Activated naive CD4-positive, alpha-beta T cell treated with anti-CD3 and anti-CD28 coated beads, Interleukin-2, amount 50 U/mL, for 16 hours (primary cell): ENCODE results near the gene PDE7B.
"Not testable (repeated sequence)": the region's sequence is repeated elsewhere in the genome, so short reads cannot be mapped to it uniquely, and the experiment has no call there.

Experiments
- DNase-seq: peaks from one replicate; pipeline ENCODE4 v3.0.0-alpha.2; 2020

Gene PDE7B

DNA sequence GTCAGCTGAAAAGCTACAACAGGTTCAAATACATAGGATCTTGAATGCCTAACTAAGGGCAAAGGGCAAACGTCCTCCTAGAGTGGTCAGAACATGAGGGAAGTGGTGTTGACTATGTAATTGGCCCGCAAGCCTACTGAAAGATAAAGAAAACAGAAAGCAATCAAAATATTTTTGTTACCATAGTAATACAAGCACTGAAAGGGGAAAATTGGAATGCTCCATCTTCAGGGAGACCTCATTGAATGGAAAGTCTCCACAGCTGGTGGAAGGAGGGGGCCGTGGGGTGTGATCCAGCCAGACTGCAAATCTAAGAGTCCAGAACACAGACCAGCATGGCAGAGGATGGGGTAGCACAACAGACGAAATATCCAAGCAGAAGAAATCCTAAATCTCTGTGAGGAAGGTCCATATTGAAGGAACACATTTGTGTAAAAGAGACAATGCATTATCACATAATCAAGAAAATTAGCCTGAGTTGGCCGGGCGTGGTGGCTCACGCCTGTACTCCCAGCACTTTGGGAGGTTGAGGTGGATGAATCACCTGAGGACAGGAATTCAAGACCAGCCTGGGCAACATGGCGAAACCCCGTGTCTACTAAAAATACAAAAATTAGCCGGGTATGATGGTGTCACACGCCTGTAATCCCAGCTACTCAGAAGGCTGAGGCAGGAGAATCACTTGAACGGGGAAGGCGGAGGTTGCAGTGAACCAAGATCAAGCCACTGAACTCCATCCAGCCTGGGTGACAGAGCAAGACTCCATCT lies 359.1 kb downstream of the PDE7B start:
- no peak for DNase-seq

DNA sequence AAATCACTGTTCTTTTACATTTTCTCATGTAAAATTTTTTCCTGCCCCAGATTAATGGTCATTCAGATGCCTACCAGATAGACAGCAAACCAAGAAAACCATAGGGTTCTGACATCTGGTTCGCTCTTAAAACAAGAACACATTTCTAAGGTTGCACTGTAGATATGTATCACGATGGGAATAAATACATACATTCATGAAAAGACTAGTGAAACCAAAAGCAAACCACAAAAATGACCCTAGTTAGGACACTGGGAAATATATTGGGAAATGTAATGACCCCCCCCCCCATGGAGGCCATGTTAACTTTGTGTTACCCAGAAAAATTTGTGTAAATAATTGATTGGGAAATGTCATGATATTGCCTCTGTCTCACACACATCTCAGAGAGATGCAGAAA lies 361.1 kb downstream of the PDE7B start:
- DNase-seq, result no peak

DNA sequence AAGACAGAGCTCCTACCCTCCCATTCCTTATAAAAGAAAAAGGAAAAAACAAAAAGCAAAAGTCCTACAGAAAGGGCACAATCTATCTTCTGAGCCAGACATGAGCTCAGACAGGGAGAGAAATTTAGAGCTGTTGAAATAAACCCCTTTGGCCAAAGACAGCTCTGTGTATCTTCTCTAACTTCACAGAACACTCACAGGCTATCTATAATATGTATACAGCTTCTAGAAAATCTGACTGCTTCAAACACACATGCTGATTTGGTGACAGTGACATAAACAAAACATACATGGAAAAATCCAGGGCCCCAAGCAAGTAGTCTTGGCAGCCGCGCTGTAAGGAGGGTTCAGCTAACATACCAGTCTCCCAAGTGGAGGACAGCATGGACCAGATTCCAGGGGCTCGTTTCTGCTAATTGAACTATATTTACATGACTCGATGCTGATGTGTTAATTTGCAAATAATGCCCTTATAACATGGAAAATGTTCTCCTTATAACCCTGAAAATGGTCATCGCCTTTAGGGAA lies 361.6 kb downstream of the PDE7B start:
- DNase-seq, result no peak

DNA sequence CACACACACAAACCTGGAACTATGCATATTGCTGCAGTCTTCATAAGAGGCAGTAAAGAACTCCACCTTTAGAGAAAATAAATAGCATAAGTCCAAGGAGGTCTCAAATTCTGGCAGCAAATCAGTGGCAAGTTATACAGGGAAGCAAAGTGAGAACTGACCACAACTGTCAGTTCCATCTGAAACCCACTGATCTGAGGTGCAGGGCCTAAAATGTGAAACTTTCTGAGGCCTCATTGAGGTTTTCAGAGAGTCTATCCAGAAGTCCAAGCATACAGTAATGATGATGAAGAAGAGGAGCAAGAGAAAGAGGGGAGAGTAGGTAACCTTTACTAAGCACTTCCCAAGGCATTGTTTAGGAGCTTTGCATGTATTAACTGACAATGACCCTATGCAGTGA lies 362.4 kb downstream of the PDE7B start:
- DNase-seq, result no peak

DNA sequence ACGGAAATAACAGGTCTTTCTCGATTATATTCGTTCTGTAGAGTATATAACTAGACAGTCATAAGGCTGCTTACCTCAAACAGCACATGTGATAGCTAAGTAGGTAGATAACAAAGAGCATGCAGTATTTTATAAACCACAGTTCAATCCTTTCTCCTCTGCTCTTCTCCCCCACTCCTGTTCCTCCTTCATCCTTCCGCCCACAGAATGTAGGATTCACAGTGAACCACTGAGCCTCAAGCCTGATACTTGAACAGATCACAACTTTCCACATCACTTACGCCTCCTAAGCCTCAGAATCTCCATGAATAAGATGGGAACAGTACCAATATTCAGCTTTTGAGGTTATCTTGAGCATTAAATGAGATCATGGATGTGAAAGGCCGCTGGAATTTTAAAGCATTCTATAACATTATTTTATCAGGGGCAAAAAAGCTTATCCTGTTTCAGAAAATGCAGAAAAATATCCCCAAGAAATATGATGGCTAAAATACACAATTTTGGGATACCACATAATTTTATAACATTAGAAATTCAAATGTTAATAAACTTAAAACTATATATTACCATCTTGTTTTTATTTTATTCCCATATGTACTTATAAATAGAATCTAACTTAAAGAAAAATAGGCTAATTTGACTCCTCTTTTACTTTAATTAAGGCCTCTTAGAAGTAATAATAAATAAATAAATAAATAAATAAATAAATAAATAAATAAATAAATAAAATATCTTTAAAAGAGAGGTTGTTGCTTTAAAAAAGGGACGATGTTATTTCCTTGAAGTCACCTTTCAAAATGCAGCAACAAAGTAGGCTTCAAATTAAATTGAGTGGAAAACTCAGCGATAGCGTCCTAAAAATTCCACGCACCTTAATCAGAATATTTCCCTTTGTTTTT lies 365.3 kb downstream of the PDE7B start:
- no peak for DNase-seq

DNA sequence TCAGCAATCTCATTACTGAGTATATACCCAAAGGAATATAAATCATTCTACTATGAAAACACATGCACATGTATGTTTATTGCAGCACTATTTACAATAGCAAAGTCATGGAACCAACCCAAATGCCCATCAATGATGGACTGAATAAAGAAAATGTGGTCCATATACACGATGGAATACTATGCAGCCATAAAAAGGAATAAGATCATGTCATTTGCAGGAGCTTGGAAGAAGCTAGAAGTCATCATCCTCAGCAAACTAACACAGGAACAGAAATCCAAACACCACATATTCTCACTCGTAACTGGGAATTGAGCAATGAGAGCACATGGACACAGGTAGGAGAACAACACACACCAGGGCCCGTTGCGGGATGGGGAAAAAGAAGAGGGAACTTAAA lies 373.5 kb downstream of the PDE7B start:
- not testable (repeated sequence) for DNase-seq

DNA sequence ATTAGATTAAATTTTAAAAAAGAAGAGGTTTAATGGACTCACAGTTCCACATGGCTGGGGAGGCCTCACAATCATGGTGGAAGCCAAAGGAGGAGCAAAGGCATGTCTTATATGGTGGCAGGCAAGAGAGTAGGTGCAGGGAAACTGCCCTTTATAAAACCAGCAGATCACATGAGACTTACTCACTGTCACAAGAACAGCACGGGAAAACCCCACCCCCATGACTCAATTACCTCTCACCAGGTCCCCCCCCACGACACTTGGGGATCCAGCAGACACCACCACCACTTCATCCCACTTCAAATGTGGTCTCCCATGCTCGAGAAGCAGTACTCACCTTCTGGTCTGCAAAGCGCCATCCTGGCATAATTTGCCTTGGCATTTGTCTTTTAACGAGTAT lies 374.0 kb downstream of the PDE7B start:
- DNase-seq, result peak; percentile 43

DNA sequence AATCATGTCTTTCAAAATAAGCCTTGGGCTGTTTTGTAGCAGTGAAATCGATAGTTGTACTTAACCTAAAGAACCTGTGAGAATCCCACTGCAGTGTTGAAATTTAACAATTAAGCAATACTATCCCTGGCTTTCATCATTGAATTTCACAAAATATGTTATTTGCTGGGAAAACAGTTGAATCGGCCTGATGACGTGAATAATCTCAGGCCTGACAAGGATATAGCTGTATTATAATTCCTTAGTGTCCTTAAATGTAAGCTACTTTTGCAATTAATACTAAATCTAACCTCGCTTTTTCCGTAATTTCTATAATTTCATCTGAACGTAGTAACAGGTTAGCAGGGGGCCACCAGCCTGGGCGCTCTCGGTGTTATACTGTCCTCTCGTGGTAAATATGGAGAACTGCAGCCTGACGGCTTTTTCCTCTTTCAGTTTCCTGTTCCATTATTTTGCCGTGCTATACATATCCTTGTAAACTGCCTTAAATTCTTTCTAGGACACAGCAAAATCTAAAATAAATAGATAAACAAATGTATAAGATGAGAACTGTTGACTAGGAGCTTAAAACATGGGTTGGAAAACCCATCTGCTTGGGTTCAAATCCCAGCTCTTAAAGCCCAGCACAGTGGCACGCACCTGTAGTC lies 374.6 kb downstream of the PDE7B start:
- DNase-seq, result peak; percentile 43

DNA sequence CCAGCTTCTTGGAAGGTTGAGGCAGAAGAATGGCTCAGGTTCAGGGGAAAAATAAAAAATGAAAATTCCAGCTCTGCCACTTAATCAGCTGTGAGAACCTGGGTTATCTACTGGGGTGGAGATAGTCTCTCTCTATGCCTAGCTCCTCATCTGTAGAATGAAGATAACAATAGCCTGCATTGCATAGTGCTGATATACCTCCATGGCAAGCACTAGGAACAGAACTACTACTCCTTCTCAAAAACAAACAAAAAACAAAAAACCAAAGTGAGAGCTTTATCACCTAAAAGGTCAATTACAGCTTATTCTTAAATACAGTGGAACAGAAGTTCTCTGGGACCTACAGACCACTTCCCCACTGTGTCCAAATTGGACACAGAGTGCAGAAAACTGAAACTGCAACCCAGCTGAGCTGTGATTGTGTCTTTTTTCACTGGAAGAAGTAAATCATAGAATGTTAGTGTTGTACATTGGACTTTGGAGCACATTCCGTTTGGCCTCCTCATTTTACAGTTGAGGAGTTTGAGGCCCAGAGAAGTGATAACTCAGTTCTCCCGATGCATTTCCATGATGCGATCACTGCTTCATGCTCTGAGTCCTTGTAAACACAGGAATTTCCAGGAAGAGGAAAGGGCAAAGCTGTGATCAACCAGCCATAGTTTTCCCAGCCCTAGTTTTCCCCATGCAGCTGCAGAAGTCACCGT lies 375.3 kb downstream of the PDE7B start:
- no peak for DNase-seq

DNA sequence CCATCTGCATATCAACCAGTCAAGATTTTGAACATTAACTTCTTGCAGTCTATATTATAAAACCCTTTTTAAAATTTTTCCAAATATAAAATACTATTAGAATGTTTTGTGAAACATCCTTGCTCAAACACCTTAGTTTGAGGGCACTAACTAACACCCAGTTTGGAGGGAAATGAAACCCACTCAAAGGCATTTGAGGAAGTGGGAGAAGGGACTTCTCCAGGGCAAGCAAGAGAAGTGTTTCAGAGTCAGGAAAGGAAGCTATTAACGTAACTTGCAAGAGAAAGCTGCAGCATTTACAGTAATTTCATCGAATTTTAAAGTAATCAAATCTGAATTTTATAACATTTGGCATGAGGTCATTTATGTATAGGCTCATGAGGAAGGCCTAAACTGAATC lies 377.3 kb downstream of the PDE7B start:
- no peak for DNase-seq

DNA sequence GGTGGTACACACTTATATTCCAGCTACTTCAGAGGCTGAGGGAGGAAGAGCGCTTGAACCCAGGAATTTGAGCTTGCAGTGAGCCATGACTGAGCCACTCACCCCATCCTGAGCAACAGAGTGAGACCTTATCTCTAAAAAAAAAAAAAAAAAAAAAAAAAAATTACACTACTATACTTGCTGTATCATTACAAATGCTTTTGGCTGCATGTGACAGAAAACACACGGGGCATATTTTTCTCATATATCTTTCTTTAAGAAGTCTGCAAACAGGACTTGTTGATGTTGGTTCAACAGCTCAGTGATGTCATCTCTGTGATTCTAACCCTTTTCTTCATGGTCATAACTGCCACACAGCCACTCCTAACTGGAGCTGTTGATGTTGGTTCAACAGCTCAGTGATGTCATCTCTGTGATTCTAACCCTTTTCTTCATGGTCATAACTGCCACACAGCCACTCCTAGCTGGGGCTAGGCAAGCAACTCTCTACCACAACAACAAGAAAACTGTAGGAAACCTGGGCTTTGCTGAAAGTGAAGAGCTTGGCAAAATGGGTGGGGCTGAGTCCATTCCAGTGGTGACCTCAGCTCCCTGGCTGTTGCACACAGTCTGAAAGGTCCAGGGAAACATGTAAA lies 378.8 kb downstream of the PDE7B start:
- DNase-seq, result no peak

DNA sequence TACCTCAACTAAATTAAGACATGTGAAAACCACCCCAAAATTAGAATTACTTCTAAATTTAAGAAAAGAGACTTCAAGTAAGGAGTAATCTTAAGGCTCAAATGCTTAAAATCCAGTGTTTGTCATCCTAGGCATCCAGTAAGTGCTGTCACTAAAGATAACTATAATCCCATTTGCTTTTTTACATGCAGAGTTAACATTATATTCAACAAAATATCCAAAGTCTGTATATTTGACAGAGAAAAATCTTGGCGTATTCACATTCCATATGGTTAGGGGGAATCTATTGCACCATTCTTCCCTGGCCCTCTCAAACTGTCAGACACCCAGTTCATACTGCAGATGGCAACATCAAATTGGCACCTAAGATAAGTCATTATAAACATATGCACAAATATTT lies 381.2 kb downstream of the PDE7B start:
- no peak for DNase-seq

DNA sequence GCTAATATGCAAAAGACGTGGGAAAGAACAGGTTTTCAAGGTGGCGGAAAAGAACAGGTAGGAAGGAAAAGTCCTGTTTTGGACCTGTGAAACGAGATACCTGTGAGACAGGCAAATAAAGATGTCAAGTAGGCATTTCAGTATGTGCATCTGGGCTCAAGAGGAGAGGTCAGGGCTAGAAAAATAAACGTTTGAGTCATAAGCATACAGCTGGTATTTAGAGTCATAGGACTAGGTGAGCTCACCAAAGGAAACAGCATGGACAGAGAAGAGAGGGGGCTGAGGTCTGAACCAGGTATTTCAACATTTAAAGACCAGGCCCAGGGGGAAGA lies 383.7 kb downstream of the PDE7B start:
- DNase-seq, result no peak

DNA sequence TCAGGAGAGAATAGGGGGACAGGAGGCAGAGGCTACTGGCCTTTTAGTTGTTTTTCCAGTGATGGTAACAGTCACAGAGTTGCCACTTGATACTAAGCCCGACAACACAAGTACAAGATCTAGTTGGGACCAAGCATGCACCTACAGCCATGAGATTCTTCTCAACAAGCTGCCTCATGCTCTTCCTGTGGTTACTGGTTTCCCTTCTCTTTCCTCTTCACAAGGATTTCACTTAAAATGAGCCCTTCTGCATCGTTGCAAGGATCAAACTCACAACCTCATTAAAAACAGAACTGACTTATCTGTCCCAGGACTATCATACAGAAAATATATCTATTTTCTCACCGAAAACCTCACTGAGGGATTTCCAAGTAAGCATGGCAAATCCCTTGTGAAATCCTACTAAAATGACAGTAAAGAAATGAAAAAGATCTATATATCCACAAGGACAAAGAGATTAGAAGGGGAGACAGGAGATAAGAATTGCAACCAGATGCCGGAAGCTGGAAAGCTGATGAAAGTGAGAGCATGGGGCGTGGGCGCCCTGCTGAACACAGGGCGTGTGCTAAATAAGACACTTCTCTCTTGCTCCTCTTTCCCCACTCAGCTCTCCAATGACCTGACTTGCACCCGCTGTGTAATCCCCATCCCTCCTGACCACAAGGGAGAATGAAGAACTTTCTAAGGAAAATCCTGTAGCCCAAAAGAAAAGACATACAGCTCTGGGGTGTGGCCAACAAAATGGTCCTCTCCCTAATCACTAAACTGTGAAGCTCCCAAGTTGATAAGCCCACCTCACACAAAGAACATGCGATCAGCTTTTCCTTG lies 385.2 kb downstream of the PDE7B start:
- no peak for DNase-seq

DNA sequence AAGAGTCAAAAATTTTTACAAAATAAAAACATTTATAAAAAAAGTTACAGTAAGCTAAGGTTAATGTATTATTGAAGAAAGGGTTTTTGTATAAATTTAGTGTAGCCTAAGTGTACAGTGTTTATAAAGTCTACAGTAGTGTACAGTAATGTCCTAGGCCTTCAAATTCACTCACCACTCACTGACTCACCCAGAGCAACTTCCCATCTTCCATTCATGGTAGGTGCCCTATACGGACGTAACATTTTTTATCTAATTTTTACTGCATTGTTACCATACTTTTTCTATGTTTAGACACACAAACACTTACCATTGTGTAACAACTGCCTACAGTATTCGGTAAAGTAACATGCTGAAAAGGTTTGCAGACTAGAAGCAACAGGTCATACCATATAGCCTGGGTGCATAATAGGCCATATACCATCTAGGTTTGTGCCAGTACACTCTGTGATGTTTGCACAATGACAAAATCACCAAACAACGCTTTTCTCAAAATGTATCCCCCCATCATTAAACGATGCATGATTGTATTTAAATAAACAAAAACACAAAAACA lies 392.6 kb downstream of the PDE7B start:
- no peak for DNase-seq
